ENCODE results near the gene LRRTM3.

Gene LRRTM3

GRCh38 chr10:67015225-67015624 lies 89.4 kb downstream of the LRRTM3 start:
- Histone ChIP-seq H3K27ac (no peak overlapping the region), H3K36me3 (no peaks in the 10 kb centered on the region), H3K9me3 (no peaks in the 10 kb centered on the region), H3K27me3 (no peaks in the 10 kb centered on the region), H3K4me1 (ENCODE audit: control insufficient read depth in 1 of 2, insufficient read depth in 1 of 2, low read depth in 1 of 2, low read length in 1 of 2) (no peaks in the 10 kb centered on the region), H3K4me3 (ENCODE audit: low read depth in 1 of 2, low read length in 1 of 2) (no peak overlapping the region)
- no peak for TF ChIP-seq CTCF (IDR thresholded peaks at IDR 0.05)

GRCh38 chr10:67017218-67017617 lies 91.4 kb downstream of the LRRTM3 start:
- no peak overlapping the region for H3K4me3 ChIP-seq (ENCODE audit: low read depth in 1 of 2, low read length in 1 of 2)

GRCh38 chr10:67022099-67022498 lies 96.3 kb downstream of the LRRTM3 start:
- no peaks in the 10 kb centered on the region for H3K9me3 ChIP-seq
- H3K4me3 ChIP-seq (ENCODE audit: low read depth in 1 of 2, low read length in 1 of 2) = no peak overlapping the region
- TF ChIP-seq CTCF (IDR thresholded peaks at IDR 0.05) = no peak
- H3K4me1 ChIP-seq (ENCODE audit: control insufficient read depth in 1 of 2, insufficient read depth in 1 of 2, low read depth in 1 of 2, low read length in 1 of 2) = no peaks in the 10 kb centered on the region
- no peak overlapping the region for H3K27ac ChIP-seq
- no peaks in the 10 kb centered on the region for H3K27me3 ChIP-seq
- H3K36me3 ChIP-seq = no peaks in the 10 kb centered on the region

More at GRCh38 chr10:67017218-67017617, 91.4 kb downstream of the LRRTM3 start:
- Histone ChIP-seq H3K27ac (no peak overlapping the region), H3K9me3 (no peaks in the 10 kb centered on the region), H3K4me1 (ENCODE audit: control insufficient read depth in 1 of 2, insufficient read depth in 1 of 2, low read depth in 1 of 2, low read length in 1 of 2) (no peaks in the 10 kb centered on the region), H3K36me3 (no peaks in the 10 kb centered on the region), H3K27me3 (no peaks in the 10 kb centered on the region)
- TF ChIP-seq CTCF (IDR thresholded peaks at IDR 0.05) = no peak

DNA sequence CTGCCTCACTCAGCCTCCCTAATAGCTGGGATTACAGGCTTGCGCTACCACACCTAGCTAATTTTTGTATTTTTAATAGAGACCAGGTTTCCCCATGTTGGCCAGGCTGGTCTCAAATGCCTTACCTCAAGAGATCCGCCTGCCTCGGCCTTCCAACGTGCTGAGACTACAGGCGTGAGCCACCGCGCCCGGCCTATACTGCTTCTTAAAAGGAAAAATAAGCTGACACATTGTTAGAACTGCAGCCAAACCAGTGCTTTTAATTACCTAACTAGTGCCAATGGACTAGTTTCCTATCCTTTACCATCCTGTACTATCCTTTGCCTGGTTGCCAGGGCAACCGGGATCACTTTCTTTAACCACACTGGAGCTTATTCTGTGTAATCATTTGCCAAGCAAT lies 108.0 kb downstream of the LRRTM3 start:
- no peak for TF ChIP-seq CTCF (IDR thresholded peaks at IDR 0.05)
- H3K4me1 ChIP-seq (ENCODE audit: control insufficient read depth in 1 of 2, insufficient read depth in 1 of 2, low read depth in 1 of 2, low read length in 1 of 2) = no peaks in the 10 kb centered on the region
- no peak overlapping the region for H3K4me3 ChIP-seq (ENCODE audit: low read depth in 1 of 2, low read length in 1 of 2)
- H3K27me3 ChIP-seq = no peaks in the 10 kb centered on the region
- H3K9me3 ChIP-seq = no peaks in the 10 kb centered on the region
- H3K36me3 ChIP-seq = no peaks in the 10 kb centered on the region
- no peak overlapping the region for H3K27ac ChIP-seq

GRCh38 chr10:67036808-67037207 lies 111.0 kb downstream of the LRRTM3 start:
- no peaks in the 10 kb centered on the region for H3K9me3 ChIP-seq
- no peak overlapping the region for H3K27ac ChIP-seq
- TF ChIP-seq CTCF (IDR thresholded peaks at IDR 0.05) = no peak
- H3K27me3 ChIP-seq = no peaks in the 10 kb centered on the region
- no peaks in the 10 kb centered on the region for H3K4me1 ChIP-seq (ENCODE audit: control insufficient read depth in 1 of 2, insufficient read depth in 1 of 2, low read depth in 1 of 2, low read length in 1 of 2)
- H3K4me3 ChIP-seq (ENCODE audit: low read depth in 1 of 2, low read length in 1 of 2) = no peak overlapping the region
- no peaks in the 10 kb centered on the region for H3K36me3 ChIP-seq

- H3K36me3 ChIP-seq = no peaks in the 10 kb centered on the region
- H3K4me3 ChIP-seq (ENCODE audit: low read depth in 1 of 2, low read length in 1 of 2) = no peak overlapping the region
- H3K4me1 ChIP-seq (ENCODE audit: control insufficient read depth in 1 of 2, insufficient read depth in 1 of 2, low read depth in 1 of 2, low read length in 1 of 2) = no peaks in the 10 kb centered on the region
- no peak for TF ChIP-seq CTCF (IDR thresholded peaks at IDR 0.05)
- no peaks in the 10 kb centered on the region for H3K27me3 ChIP-seq
- no peaks in the 10 kb centered on the region for H3K9me3 ChIP-seq
- H3K27ac ChIP-seq = no peak overlapping the region
Measured at GRCh38 chr10:67043041-67043440, 117.2 kb downstream of the LRRTM3 start.

Measured in neutrophil (primary cell).